Tibial nerve (tissue), 4 donors: ENCODE measurements around the gene TAAR5. TPM values are rescaled to one million over a fixed set of nuclear protein-coding genes. Genes with fewer than 3 reads are reported as not detected.

Experiments
- DNase-seq, 2 donors: peaks; one replicate each; pipeline ENCODE4 v3.0.0-alpha.2; 2019; ENCODE audit warnings: low spot score in 2 of 2
- H3K27ac ChIP-seq, 4 donors: fragments of 200-600 bp; sonication (generic) in 3 of 4; one replicate each; pipeline ENCODE4 v1.5.1; 2017 to 2019; ENCODE audit warnings: mild to moderate bottlenecking in 1 of 4
- H3K27me3 ChIP-seq, 2 donors: fragments of 200-600 bp; sonication (generic) in 1 of 2; one replicate each; pipeline versions ENCODE4 v1.5.1 to v1.6.0; 2017 to 2019
- H3K36me3 ChIP-seq, 3 donors: fragments of 200-600 bp; sonication (generic); one replicate each; pipeline ENCODE4 v1.5.1; 2018 to 2019
- H3K4me1 ChIP-seq, 4 donors: fragments of 200-600 bp; sonication (generic) in 3 of 4; one replicate each; pipeline ENCODE4 v1.5.1; 2017 to 2019
- H3K4me3 ChIP-seq, 4 donors: fragments of 200-600 bp; sonication (generic) in 3 of 4; one replicate each; pipeline ENCODE4 v1.5.1; 2017 to 2019; ENCODE audit warnings: mild to moderate bottlenecking in 1 of 4, moderate library complexity in 1 of 4
- H3K9me3 ChIP-seq, 4 donors: fragments of 200-600 bp; sonication (generic) in 3 of 4; one replicate each; pipeline ENCODE4 v1.5.1; 2017 to 2019
- EP300 ChIP-seq, 2 donors: sonication (generic); formaldehyde crosslinking; IDR thresholded peaks; one replicate each; pipeline ENCODE4 v1.6.1; 2017; ENCODE audit warnings: antibody characterized with exemption in 2 of 2, mild to moderate bottlenecking in 1 of 2
- POLR2A ChIP-seq, 2 donors: fragments of 450-650 bp; IDR thresholded peaks; one replicate each; pipeline ENCODE4 v1.6.1; 2017; ENCODE audit warnings: antibody characterized with exemption in 2 of 2, mild to moderate bottlenecking in 2 of 2, moderate library complexity in 2 of 2
- WGBS, 2 donors: methylation state at CpG; one replicate each; pipeline ENCODE4 v1.1.5; 2018; 5-methylcytosine and 5-hydroxymethylcytosine counted together
- total RNA-seq, 4 donors: library from RNA; depleted of rRNA; stranded (reverse); fragments of >200 nt; gene quantifications; one replicate each; pipeline ENCODE4 v1.1.0, GENCODE V29; 2016
- TF ChIP-seq, protein P1 (sequence below), 5 experiments: fragments of 200-600 bp in 3 of 5; fragments of 450-650 bp in 2 of 5; sonication (generic) in 3 of 5; IDR thresholded peaks; one replicate each; pipeline ENCODE4 v1.5.1; 2016 to 2019; ENCODE audit warnings: antibody characterized with exemption in 5 of 5, mild to moderate bottlenecking in 3 of 5, moderate library complexity in 2 of 5

The TAAR5 gene
- total RNA-seq, 4 donors from 2014 or later: not detected

DNA sequence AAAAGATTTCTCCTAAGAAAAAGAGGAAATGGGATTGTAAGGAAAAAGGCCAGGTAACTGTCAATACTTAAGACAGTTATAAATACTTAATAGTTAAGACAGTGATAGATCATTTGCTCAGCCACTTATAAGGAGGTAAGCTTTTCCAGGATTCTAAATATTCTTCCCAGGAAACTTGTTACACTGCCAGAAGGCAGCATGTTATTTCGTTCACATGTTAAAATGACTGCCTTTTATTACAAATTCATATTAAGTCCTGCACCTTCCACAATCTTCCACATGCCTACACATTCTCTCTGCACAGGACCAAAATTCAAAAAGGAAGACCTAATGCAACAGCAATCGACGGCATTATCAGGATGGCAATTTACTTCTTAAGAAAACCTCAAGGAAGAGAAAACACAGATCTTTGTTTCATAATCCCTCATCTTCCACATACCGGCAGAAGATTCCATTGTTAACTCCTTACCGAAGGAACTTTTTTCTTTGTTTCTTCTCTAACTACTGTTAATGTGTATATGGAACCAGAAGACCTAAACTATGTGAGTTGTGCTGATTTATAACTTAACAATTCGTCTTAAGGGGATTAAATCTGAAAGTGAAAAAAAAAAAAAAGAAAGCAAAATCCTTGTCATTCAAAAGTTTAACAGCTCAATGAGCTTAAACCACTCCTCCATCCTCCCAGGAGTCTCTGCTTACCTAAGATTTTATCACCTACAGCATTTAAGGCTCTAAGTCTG is 33.7 kb upstream of the TAAR5 start:
- Histone ChIP-seq H3K4me1 (no peaks in the 10 kb centered on the region), H3K9me3 (peaks cover 0 to 11% (median 1%) of the 10 kb centered on the region in 4 donors), H3K36me3 (no peaks in the 10 kb centered on the region), H3K27ac (no peak overlapping the region), H3K27me3 (no peaks in the 10 kb centered on the region), H3K4me3 (no peak overlapping the region)
- TF ChIP-seq EP300 (IDR thresholded peaks at IDR 0.05) (no peak), POLR2A (IDR thresholded peaks at IDR 0.05) (no peak)
- TF ChIP-seq, protein P1, sequence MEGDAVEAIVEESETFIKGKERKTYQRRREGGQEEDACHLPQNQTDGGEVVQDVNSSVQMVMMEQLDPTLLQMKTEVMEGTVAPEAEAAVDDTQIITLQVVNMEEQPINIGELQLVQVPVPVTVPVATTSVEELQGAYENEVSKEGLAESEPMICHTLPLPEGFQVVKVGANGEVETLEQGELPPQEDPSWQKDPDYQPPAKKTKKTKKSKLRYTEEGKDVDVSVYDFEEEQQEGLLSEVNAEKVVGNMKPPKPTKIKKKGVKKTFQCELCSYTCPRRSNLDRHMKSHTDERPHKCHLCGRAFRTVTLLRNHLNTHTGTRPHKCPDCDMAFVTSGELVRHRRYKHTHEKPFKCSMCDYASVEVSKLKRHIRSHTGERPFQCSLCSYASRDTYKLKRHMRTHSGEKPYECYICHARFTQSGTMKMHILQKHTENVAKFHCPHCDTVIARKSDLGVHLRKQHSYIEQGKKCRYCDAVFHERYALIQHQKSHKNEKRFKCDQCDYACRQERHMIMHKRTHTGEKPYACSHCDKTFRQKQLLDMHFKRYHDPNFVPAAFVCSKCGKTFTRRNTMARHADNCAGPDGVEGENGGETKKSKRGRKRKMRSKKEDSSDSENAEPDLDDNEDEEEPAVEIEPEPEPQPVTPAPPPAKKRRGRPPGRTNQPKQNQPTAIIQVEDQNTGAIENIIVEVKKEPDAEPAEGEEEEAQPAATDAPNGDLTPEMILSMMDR (IDR thresholded peaks at IDR 0.05): no peak
- WGBS, 2 donors: 54 to 60% methylated on average over 6 of the region's 6 CpGs
- no peak for DNase-seq

DNA sequence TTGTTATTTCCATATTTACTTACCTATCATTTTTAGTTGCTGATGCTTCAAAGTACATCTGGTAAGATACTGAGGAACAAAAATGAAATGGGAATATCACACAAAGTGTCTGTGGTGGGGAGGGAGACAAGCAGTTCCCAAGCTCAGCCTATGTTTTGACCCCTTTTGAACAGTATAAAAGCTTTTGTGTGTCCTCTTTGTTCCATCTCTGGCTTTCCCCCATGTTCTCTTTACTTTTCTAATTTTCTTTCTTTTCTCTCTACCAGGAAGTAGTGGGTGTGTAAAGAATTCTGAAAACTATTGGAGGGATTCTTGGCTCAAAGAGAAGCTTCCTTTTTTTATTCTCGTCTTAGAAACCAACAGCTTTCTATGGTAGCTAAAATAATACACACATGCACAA is 27.1 kb upstream of the TAAR5 start:
- H3K4me1 ChIP-seq: peaks cover 0 to 11% (median 0%) of the 10 kb centered on the region in 4 donors
- 4 to 12% methylated on average over 1 of the region's 1 CpG for WGBS, 2 donors
- H3K27ac ChIP-seq: no peak overlapping the region
- no peaks in the 10 kb centered on the region for H3K9me3 ChIP-seq
- H3K27me3 ChIP-seq: no peaks in the 10 kb centered on the region
- H3K36me3 ChIP-seq: no peaks in the 10 kb centered on the region
- TF ChIP-seq EP300 (IDR thresholded peaks at IDR 0.05) (no peak), POLR2A (IDR thresholded peaks at IDR 0.05) (no peak)
- TF ChIP-seq, protein P1 (IDR thresholded peaks at IDR 0.05): no peak
- no peak for DNase-seq
- no peak overlapping the region for H3K4me3 ChIP-seq

DNA sequence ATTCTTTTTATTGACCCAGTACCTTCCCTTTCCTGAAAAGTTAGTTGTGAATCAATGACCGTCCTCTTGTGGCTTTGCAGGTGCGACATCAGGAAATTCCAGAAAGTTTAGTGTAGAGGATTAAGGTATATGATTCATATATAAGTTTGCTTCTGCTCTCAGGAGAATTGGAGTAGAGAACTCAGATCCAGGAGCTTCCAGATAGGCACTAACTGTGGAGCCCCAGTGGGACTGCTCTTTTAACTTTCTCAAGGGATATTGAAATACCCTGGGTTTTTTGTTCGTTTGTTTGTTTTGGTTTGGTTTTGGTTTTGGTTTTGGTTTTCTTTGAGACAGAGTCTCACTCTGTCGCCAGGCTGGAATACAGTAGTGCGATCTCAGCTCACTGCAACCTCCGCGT is 25.0 kb upstream of the TAAR5 start:
- H3K9me3 ChIP-seq: no peaks in the 10 kb centered on the region
- H3K4me3 ChIP-seq: peak overlapping the region in 1 of 4 donors; percentile 19
- WGBS, 2 donors: 86 to 89% methylated on average over 6 to 7 of the region's 7 CpGs
- no peak overlapping the region for H3K27ac ChIP-seq
- H3K36me3 ChIP-seq: no peaks in the 10 kb centered on the region
- DNase-seq: no peak
- TF ChIP-seq, protein P1 (IDR thresholded peaks at IDR 0.05): no peak
- TF ChIP-seq EP300 (IDR thresholded peaks at IDR 0.05) (no peak), POLR2A (IDR thresholded peaks at IDR 0.05) (no peak)
- no peaks in the 10 kb centered on the region for H3K27me3 ChIP-seq
- peaks cover 0 to 11% (median 0%) of the 10 kb centered on the region in 4 donors for H3K4me1 ChIP-seq

DNA sequence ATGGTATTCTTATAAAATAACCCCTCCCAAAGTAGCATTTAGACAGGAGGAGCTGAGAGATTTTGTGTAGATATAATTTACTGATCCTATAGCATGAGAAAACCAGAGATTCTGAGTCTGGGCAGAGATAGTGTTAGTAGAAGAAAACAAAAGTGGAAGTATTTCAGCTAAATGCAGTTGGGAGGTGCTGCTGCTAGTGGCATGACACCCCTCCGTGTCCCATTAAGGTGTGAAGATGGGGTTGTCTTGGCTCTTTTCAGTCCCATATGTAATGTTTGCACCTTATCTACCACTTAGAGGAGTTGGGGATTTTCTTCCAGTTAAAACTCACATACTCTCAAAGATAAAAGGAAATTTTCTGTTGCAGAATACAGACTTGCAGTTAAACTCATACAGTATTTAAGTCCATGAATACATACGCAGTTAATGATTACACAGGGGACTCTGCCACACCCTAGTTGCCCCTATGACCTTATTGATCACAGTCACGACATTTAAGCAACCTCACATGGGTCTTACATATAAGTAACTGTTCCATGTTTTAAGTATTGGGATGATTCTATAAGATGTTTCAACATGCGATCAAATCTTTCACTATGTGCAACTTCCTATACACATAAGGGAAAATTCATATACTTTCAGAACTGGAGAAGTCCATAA is 23.0 kb upstream of the TAAR5 start:
- peaks cover 0 to 11% (median 0%) of the 10 kb centered on the region in 4 donors for H3K4me1 ChIP-seq
- H3K27ac ChIP-seq: no peak overlapping the region
- H3K27me3 ChIP-seq: no peaks in the 10 kb centered on the region
- no peaks in the 10 kb centered on the region for H3K9me3 ChIP-seq
- TF ChIP-seq POLR2A (IDR thresholded peaks at IDR 0.05) (no peak), EP300 (IDR thresholded peaks at IDR 0.05) (no peak)
- TF ChIP-seq, protein P1 (IDR thresholded peaks at IDR 0.05): no peak
- H3K4me3 ChIP-seq: no peak overlapping the region
- no peak for DNase-seq
- no peaks in the 10 kb centered on the region for H3K36me3 ChIP-seq
- WGBS, 2 donors: 46 to 53% methylated on average over 4 of the region's 4 CpGs

DNA sequence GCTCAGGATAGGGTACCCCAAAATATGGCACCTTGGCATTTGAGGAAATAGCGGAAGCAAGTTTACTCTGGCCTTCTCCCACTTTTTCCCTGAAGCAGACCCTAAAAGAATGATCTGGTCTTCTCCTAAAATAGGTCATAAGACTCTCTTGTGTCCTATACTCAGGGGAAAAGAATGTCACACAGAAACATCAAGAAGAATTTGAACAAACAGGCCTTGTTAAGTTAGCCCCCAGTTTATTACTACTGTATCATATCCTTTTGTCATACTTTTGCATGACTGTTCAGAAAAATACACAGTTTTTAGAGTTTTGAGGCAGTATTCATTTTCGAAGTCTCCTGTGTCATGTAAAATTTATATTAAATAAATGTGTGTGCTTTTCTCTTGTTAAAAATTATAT is 22.1 kb upstream of the TAAR5 start:
- Histone ChIP-seq H3K27me3 (no peaks in the 10 kb centered on the region), H3K4me1 (peaks cover 0 to 4% (median 0%) of the 10 kb centered on the region in 4 donors), H3K27ac (no peak overlapping the region), H3K36me3 (no peaks in the 10 kb centered on the region), H3K9me3 (no peaks in the 10 kb centered on the region), H3K4me3 (no peak overlapping the region)
- 66 to 79% methylated on average over 2 of the region's 2 CpGs for WGBS, 2 donors
- TF ChIP-seq POLR2A (IDR thresholded peaks at IDR 0.05) (no peak), EP300 (IDR thresholded peaks at IDR 0.05) (no peak)
- TF ChIP-seq, protein P1 (IDR thresholded peaks at IDR 0.05): no peak
- DNase-seq: no peak
